ENCODE data around the gene RNU1-3. TPM values are rescaled to one million over a fixed set of nuclear protein-coding genes. Genes with fewer than 3 reads are reported as not detected.
A peak's percentile ranks its signal among the peaks of the same experiment; 100 is the strongest.

RNU1-3 gene
- total and polyA plus RNA-seq, 9 of the 15 experiments (the other 6 are each of a cell fraction or from before 2014, with no cell fraction given) = under 0.01 to 32,823 (median 2,538) TPM; not detected in 4

- TF ChIP-seq E4F1 (CRISPR knock-in tag; IDR thresholded peaks at IDR 0.05; ENCODE audit: borderline replicate concordance) (no peak), ZNF324 (CRISPR knock-in tag; IDR thresholded peaks at IDR 0.05) (no peak), E2F6 (IDR thresholded peaks at IDR 0.05; ENCODE audit: borderline replicate concordance in 1 of 2, extremely low read depth in 1 of 2, insufficient read depth in 1 of 2, insufficient read length in 1 of 2, low read depth in 1 of 2, low read length in 1 of 2, poor library complexity in 1 of 2, severe bottlenecking in 1 of 2) (no peak), ZNF165 (CRISPR knock-in tag; IDR thresholded peaks at IDR 0.05; ENCODE audit: borderline replicate concordance) (no peak), MXD1 (CRISPR knock-in tag; IDR thresholded peaks at IDR 0.05; ENCODE audit: borderline replicate concordance, poor library complexity, severe bottlenecking) (peak; percentile 1), MCM2 (IDR thresholded peaks at IDR 0.05; ENCODE audit: low read depth) (no peak), ZNF354B (CRISPR knock-in tag; IDR thresholded peaks at IDR 0.05) (no peak), KDM4B (IDR thresholded peaks at IDR 0.05; ENCODE audit: borderline replicate concordance in 2 of 2, low read depth in 1 of 2) (no peak), XRCC3 (IDR thresholded peaks at IDR 0.05) (no peak), CBX2 (IDR thresholded peaks at IDR 0.05; ENCODE audit: insufficient read depth, low read length, poor library complexity, severe bottlenecking) (no peak), DACH1 (IDR thresholded peaks at IDR 0.05; ENCODE audit: partially characterized antibody) (no peak), EZH2 (IDR thresholded peaks at IDR 0.05; ENCODE audit: borderline replicate concordance, low read depth, low read length) (no peak), MCM5 (IDR thresholded peaks at IDR 0.05; ENCODE audit: low read depth) (no peak), SP1 (CRISPR knock-in tag; IDR thresholded peaks at IDR 0.05) (no peak), CCNT2 (IDR thresholded peaks at IDR 0.05; ENCODE audit: borderline replicate concordance, extremely low read depth, insufficient read length, low read depth, low read length) (no peak), ZNF444 (CRISPR knock-in tag; IDR thresholded peaks at IDR 0.05) (no peak), SMC3 (conservative IDR thresholded peaks at IDR 0.05; ENCODE audit: insufficient read depth, low read depth, low read length) (no peak), SNAPC5 (CRISPR knock-in tag; IDR thresholded peaks at IDR 0.05) (no peak), SMARCA4 (IDR thresholded peaks at IDR 0.05) (no peak), ATF4 (CRISPR knock-in tag; IDR thresholded peaks at IDR 0.05) (no peak), ZNF282 (CRISPR knock-in tag; IDR thresholded peaks at IDR 0.05) (0 out of 2 replicates have a peak, but pooled peaks have one; percentile 35), JUND (IDR thresholded peaks at IDR 0.05; ENCODE audit: borderline replicate concordance, low read depth, low read length) (no peak), JUND (tag; IDR thresholded peaks at IDR 0.05; ENCODE audit: borderline replicate concordance, low read depth, low read length) (no peak)
These were observed 41.0 kb downstream of the RNU1-3 start (continued) for GRCh38 chr1:16625497-16626408.
